ENCODE results near the gene HBG2.
"Not testable (repeated sequence)": the region's sequence is repeated elsewhere in the genome, so short reads cannot be mapped to it uniquely, and the experiment has no call there.

HBG2 gene

DNA sequence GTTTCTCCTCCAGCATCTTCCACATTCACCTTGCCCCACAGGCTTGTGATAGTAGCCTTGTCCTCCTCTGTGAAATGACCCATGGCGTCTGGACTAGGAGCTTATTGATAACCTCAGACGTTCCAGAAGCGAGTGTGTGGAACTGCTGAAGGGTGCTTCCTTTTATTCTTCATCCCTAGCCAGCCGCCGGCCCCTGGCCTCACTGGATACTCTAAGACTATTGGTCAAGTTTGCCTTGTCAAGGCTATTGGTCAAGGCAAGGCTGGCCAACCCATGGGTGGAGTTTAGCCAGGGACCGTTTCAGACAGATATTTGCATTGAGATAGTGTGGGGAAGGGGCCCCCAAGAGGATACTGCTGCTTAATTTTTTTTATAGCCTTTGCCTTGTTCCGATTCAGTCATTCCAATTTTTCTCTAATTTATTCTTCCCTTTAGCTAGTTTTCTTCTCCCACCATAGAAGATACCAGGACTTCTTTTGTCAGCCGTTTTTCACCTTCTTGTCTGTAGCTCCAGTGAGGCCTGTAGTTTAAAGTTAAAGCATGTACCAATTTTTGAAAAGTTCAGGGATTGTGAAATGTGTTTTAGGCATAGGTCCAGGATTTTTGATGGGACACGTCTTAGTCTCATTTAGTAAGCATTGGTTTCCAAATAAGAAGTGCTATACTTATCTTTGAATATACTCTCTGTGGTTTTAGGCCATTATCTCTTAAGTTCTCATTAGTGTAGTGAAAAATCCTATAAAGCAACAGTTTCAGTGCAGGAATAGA is at the start of gene HBG2:
Gene HBG2 (minus strand): TSS at position 136 of the 768 bp plus-strand sequence. CDS start 53 bp downstream, at position 83.
- DNase-seq, result peak; percentile 47

DNA sequence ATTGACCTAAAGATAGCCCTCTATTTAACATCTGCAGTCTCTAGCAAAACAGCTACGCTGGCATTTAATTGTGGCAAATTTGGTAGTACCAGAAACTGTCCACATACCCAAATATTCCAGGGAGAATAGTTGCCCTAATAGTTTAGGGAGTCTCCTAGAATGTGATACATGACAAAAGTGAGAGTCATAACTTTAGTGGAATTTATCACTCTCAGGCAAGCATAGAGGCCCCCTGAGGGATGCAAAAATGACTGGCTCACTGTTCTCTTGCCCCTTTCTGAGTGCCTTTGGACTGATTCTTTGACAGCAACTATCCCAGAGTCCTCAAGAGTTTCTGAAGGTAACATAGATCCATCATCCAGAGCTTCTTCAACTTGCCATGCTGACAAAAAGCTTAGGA is 49.5 kb upstream of the HBG2 start:
- DNase-seq, result no peak

DNA sequence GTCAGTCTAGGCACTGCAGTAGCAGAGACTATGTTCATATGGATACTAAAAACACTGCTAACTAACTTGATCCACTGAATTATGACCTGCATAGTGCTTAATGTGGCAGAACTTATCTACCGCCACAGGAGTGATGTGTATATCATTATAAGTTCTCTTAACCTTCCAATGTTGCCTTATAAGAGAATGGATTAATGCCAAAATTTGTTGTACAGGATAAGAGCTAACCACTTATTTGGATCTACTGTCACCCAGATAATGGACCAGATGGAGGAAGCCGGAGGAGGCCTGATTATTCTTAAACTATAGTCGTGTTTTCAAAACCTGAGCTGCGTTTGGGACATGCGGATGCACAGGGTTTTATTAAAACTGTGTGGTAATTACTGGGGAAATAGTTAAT is 49.0 kb upstream of the HBG2 start:
- DNase-seq, result peak; percentile 93

DNA sequence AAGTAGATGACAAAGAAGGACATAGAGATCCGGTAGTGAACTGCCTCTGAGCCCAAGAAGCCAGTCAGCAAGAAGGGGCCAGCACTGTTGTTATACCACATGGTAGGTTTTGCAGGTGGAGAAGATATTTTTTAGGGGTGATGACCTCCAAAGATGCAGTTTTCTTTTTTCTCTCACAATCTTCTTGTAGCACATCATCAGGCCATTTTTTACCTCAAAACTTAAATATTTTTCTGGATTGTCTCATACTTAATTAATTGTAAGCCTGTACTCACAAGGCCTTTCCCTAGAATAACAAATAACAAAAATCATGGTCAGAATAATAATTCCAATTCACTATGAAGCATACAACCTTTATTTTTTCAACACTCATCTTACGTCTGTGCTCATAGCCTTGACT is 47.3 kb upstream of the HBG2 start, which contains the start of gene OR51B4:
Gene OR51B4 (minus strand): TSS at position 101 of the 400 bp plus-strand sequence. CDS start 0 bp downstream, at position 101.
- no peak for DNase-seq

DNA sequence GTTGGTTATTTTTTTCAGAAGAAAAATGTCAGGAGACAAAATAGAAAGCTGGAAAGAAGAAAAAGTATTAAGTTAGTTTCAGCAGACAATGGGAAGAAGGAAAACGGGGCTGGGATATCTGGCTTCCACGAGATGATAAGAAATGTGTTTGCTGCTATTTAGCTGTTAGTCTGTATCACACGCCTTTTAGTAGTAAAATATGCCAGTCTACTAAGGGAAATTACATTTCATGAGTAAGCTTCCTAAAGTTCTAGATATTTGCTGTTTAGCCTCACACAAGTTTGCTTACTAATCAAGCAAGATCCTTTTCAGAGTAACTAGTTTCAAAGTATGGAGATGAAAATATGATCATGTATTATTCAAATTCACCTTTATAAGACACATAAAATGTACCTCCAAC is 45.7 kb upstream of the HBG2 start:
- no peak for DNase-seq

DNA sequence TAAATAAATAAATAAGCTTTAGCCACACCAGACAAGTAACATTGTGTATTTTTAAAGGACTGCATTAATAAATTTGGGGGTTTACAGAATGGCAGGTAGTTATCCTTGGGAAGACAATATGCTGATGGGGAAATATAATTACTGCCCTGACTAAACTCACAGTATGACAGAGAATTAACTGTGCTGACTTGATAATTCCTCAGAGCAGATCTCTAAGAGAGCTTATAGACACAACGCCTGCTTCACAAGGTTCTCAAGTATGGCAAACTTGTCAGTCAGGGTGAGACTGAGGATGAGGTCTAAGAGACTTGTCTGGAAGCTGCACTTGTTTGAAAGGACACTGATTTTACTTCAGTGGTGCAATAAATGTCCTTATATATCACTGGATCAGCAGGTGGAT is 43.9 kb upstream of the HBG2 start:
- DNase-seq, result no peak

DNA sequence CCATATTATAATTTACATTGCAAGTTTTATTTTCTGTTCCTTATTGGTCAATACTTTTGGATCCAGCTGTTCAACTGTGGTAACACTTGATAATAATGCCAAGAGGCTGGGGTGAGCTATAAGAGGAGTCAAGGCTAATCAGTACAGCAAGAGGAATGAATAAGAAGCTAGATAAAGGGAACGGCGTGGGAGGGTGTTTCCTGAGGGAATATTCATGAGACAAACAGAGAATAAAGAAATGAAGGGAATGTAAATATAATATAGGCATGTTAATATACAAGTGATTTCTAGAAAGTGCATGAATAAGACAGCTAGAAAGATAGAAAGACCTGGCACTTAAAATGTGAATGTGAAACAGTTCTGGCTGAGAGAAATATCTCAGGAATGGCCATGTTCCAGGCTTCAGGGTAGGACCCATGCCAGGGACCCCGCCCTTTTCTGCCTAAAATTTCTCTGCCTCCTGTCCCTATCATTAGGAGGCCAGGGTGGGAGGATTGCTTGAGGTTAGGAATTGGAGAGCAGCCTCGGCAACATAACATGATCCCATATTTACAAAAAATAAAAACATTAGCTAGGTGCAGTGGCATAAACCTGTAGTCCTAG is 43.2 kb upstream of the HBG2 start:
- peak; percentile 61 for DNase-seq

DNA sequence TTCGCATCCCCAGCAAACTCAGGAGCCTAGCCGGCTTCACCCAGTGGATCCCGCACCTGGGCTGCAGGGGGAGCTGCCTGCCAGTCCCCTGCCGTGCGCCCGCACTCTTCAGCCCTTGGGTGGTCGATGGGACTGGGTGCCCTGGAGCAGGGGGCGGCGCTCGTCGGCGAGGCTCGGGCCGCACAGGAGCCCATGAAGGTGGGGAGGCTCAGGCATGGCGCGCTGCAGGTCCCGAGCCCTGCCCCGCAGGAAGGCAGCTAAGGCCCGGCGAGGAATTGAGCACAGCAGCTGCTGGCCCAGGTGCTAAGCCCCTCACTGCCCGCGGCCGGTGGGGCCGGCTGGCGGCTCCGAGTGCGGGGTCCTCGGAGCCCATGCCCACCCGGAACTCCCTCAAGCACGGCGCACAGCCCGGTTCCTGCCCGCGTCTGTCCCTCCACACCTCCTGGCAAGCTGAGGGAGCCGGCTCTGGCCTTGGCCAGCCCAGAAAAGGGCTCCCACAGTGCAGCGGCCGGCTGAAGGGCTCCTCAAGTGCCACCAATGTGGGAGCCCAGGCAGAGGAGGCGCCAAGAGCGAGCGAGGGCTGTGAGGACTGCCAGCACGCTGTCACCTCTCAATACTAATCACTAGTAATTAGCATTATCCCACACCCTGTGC is 39.9 kb upstream of the HBG2 start:
- DNase-seq, result not testable (repeated sequence)

DNA sequence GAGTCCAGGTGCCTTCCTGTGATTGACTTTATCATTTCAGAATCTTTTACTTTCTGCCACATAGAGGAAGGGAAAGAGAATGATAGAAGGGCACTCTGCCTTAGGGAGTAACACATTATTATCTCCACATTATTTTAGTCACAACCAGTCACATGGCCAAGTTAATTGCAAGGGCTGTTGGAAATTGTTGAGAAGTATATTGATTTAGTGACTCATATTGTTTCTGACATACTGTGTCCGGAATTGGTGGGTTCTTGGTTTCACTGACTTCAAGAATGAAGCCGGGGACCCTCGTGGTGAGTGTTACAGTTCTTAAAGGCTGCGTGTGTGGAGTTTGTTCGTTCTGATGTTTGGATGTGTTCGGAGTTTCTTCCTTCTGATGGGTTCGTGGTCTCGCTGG is 38.4 kb upstream of the HBG2 start:
- no peak for DNase-seq

DNA sequence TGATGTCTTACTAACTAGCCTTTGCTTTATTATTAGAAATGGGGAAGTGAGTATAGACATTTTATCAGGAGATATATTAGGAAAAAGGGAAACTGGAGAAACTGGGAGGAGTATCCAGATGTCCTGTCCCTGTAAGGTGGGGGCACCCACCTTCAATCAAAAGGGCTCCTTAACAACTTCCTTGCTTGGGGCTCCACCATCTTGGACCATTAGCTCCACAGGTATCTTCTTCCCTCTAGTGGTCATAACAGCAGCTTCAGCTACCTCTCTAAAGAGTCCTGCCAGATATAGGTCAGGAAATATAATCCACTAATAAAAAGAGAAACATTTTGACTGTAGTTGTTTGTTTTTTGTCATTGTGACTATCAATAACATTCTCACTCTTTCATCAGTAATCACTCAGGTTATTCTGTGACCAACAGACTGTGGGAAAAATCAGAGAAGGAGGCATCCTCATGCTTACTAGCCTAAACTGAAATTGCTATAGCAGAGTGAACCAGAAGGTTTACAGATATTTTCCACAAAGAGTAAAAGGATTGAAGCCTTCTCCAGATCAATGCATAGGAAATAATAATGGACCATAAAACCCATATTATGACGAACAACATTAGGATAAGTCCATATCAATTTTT is 36.7 kb upstream of the HBG2 start:
- peak; percentile 88 for DNase-seq

DNA sequence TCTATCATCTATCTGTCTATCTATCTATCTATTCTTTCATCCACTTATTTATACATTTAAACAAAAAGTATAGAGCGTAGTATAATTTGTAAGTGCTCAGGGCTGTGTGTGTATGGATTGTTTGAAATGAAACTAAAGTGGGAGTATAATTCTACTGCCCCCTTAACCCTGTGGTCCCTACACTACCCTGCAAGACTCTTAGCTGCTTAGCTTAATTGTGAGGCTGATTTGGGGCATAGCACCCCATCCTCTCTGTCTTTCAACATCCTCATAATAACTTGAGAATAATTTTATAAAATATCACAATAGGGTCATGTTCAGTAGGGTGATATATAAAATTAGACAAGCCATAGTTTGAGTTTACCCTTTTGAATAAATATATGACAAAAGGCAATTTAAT is 35.5 kb upstream of the HBG2 start:
- no peak for DNase-seq

DNA sequence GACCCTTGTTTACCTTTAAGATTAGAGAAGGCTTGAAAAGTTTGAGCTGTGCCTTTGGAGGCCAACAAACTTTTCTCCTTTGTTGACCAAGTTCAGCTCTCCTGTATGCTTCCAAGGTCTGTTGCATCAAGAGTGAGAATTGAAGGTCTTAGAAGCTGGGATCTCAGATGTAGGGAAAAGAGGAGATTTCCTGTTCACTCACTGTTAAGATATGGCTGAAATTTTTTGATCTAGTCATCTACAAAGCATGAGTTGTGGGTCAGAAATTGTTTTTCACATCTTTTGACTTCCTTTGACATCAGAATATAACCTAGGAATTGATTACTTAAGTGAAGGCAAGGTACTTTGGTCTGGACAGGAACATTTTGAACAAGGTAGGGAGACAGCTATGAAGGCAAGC is 35.1 kb upstream of the HBG2 start:
- DNase-seq, result no peak

DNA sequence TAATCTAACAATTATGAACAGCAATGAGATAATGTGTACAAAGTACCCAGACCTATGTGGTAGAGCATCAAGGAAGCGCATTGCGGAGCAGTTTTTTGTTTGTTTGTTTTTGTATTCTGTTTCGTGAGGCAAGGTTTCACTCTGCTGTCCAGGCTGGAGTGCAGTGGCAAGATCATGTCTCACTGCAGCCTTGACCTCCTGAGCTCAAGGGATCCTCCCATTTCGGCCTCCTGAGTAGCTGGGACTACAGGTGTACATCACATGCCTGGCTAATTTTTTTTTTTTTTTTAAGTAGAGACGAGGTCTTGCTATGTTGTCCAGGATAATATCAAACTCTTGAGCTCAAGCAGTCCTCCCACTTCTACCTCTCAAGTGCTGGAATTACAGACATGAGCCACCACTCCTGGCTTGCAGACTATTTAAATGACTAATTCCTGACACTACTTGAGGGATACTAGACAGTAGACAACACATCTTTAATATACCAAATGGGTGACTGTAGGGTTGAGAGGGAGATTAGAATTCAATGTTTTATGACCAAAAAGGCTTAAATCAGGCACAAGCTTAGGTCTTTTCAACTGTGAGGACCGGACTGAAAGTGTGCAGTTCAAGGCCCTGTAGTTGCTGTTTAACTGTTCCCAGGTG is 34.4 kb upstream of the HBG2 start:
- no peak for DNase-seq

DNA sequence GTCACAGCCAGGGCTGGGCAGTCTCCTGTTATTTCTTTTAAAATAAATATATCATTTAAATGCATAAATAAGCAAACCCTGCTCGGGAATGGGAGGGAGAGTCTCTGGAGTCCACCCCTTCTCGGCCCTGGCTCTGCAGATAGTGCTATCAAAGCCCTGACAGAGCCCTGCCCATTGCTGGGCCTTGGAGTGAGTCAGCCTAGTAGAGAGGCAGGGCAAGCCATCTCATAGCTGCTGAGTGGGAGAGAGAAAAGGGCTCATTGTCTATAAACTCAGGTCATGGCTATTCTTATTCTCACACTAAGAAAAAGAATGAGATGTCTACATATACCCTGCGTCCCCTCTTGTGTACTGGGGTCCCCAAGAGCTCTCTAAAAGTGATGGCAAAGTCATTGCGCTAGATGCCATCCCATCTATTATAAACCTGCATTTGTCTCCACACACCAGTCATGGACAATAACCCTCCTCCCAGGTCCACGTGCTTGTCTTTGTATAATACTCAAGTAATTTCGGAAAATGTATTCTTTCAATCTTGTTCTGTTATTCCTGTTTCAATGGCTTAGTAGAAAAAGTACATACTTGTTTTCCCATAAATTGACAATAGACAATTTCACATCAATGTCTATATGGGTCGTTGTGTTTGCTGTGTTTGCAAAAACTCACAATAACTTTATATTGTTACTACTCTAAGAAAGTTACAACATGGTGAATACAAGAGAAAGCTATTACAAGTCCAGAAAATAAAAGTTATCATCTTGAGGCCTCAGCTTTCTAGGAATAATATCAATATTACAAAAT is 33.7 kb upstream of the HBG2 start:
- DNase-seq, result peak; percentile 97

DNA sequence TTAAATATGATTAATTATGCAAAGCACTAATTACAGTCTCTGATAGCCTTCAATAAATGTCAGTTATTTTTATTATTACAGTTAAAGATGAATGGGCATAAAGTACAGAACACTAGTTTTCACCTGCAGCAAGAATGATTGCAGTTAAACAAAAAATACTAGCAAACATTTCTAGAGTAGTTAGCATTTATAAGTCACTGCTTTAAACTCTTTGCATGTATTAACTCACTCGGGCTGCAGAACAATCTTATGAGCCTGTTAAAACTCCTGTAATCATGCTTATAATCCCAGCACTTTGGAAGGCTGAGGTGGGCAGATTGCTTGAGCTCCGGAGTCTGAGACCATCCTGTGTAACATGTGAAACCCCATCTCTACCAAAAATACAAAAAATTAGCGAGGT is 32.3 kb upstream of the HBG2 start:
- no peak for DNase-seq

DNA sequence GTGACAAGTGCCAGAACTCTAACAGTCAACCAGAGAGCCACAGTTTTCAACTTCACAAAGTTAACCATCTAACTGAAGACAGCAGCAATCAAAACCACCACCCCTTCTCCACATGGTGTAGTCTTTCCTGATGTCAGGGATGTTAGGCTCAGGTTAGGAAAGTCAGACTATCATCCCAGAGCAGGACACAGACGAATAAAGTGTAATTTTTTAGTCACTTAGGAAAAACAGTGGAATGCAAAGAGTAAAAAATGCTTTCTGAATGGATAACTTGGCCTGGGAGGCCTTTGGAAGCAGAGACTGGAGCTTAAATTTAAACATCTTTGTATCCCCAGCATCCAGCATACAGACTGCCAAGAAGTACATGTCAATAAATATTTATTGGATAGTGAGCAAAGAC is 31.8 kb upstream of the HBG2 start:
- DNase-seq, result no peak

DNA sequence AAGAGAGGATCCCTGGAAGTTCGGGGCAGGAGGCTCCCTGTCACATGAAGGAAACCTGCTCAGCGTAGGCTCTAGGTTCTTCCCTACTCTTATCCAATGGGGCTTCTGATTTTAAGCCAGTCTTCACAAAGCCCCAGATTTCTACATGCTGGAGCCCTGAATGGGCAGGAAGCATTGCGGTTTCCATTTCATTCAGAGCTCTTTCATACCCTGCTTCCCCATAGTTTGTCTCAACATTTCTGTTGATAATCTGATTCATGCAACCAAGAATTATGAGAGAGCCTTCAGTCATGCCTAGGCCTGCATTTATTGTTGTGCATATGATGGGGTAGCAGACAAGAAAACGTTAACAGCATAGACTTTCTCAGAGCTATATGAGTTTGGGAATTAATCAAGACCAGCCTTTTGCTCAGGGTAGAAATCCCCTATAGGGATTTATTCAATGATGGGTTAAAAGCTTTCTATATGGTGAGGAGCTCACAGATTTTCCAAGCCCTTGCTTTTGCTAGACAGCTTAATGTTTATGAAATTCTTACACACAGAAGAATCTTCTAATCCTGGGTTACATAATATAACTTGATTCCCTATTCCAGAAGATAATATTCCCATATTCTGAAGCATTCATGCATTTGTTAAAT is 31.2 kb upstream of the HBG2 start:
- DNase-seq, result no peak

DNA sequence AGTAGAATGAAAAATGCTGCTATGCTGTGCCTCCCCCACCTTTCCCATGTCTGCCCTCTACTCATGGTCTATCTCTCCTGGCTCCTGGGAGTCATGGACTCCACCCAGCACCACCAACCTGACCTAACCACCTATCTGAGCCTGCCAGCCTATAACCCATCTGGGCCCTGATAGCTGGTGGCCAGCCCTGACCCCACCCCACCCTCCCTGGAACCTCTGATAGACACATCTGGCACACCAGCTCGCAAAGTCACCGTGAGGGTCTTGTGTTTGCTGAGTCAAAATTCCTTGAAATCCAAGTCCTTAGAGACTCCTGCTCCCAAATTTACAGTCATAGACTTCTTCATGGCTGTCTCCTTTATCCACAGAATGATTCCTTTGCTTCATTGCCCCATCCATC is 30.1 kb upstream of the HBG2 start:
- peak; percentile 97 for DNase-seq

DNA sequence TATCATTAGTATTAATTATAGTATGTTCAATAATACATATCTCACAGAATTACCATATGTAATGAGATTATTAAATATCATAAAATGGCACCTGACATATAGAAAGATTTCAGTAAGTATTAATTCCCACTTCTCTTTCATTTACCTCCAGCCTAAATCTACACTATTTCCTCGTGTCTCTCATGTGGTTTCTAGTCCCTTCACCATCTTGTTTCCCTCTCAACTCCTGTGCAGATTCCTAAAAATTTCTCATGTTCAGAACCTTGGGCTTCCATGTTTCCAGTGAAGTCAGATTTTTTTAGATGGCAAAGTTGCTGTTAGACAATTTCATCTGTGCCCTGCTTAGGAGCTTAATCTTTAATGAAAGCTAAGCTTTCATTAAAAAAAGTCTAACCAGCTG is 29.3 kb upstream of the HBG2 start:
- no peak for DNase-seq

DNA sequence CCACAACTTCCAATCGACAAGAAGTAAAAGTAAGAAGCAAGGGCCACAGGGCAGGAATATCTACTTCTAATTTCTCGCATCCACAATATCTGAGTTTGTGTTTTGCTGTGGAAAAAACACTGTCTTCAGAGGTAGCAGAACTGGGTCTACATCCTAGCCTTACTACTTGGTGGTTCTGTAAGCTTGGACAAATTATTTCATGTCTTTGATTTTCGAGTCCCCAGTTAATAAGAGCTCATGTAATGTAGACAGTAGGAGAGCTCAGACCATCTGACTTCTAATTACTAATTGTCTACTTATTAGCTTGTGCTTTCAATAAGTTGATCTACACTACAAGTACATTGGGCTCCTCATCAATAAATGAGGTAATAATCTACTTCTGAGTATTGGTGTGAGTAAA is 28.5 kb upstream of the HBG2 start:
- no peak for DNase-seq

DNA sequence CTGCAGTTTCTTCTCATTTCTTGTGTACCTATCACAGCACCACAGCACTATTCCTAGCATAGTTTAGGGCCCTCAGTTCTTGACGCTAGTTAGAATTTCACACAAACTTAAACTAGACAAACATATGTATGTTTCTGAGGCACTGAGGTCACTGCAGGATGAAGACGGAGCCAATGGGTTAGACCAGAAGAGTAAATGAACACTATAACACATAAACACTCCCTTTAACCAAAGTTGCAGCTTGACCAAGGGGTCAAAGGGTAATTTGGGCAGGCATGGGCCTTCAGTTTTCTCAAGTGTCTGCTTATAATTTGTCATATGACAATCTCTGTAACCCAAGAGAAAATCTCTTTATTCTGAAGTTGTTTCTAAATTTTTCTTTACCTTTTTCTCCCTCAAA is 28.0 kb upstream of the HBG2 start:
- DNase-seq, result no peak

DNA sequence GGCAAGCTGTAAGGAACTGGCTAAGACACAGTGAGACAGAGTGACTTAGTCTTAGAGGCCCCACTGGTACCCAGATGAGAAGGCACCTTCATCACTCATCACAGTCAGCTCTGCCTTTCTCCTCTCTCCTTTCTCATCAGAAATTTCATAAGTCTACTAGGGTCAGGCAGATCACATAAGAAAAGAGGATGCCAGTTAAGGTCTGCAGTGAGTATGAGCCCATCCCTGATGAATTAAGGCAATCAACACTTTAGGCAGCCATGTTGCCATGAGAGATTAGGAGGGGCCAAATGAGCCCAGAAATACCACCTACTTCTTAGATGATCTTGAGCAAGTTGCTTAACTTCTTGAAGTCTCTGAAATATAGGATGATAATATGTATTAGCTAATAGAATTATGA is 27.0 kb upstream of the HBG2 start:
- DNase-seq, result no peak
